Fibroblast of lung (primary cell): Measurements from ENCODE around the gene COMMD3. TPM values are rescaled to one million over a fixed set of nuclear protein-coding genes. Genes with fewer than 3 reads are reported as not detected.

Experiments
- DNase-seq, 2 donors: peaks; one replicate each; pipeline versions ENCODE4 v3.0.0 to v3.0.0-alpha.2; 2010; ENCODE audit warnings: low read depth in 2 of 2
- H2AFZ ChIP-seq: 2 replicates; pipeline ENCODE4 v1.5.1; 2012; ENCODE audit warnings: low read length, control low read depth, inconsistent platforms
- H3K27ac ChIP-seq: 2 replicates; pipeline ENCODE4 v1.5.1; 2011; ENCODE audit warnings: low read length, control low read depth; ENCODE audit not compliant: insufficient read depth
- H3K27me3 ChIP-seq: 2 replicates; pipeline ENCODE4 v1.5.1; 2011; ENCODE audit warnings: mild to moderate bottlenecking, low read length; ENCODE audit not compliant: control insufficient read depth, insufficient read depth
- H3K36me3 ChIP-seq: 2 replicates; pipeline ENCODE4 v1.5.1; 2011; ENCODE audit warnings: low read length; ENCODE audit not compliant: control insufficient read depth, insufficient read depth
- H3K4me1 ChIP-seq: 2 replicates; pipeline ENCODE4 v1.5.1; 2011; ENCODE audit warnings: low read length; ENCODE audit not compliant: control insufficient read depth, insufficient read depth; ENCODE audit errors: extremely low read depth
- H3K4me2 ChIP-seq: 2 replicates; pipeline ENCODE4 v1.5.1; 2011; ENCODE audit warnings: low read length, control low read depth; ENCODE audit not compliant: insufficient read depth; ENCODE audit errors: extremely low read depth
- H3K4me3 ChIP-seq, 4 experiments: fragments of 200-600 bp in 1 of 4; sonication (generic) in 1 of 4; replicated peaks in 1 of 4; 2 replicates each; pipeline ENCODE4 v1.5.1; 2011 to 2016; ENCODE audit warnings: low read length in 4 of 4, low read depth in 3 of 4, mild to moderate bottlenecking in 3 of 4, control low read depth in 2 of 4, inconsistent platforms in 1 of 4, mixed read lengths in 1 of 4; ENCODE audit not compliant: insufficient read depth in 1 of 4; ENCODE audit errors: control extremely low read depth in 1 of 4
- H3K79me2 ChIP-seq: 2 replicates; pipeline ENCODE4 v1.5.1; 2012; ENCODE audit warnings: mild to moderate bottlenecking, low read length, inconsistent platforms; ENCODE audit not compliant: control insufficient read depth, insufficient read depth
- H3K9ac ChIP-seq: 2 replicates; pipeline ENCODE4 v1.5.1; 2011; ENCODE audit warnings: mild to moderate bottlenecking, low read length, control low read depth; ENCODE audit not compliant: insufficient read depth
- H3K9me3 ChIP-seq: 2 replicates; pipeline ENCODE4 v1.5.1; 2012; ENCODE audit warnings: low read depth, low read length; ENCODE audit not compliant: control insufficient read depth, insufficient read depth
- H4K20me1 ChIP-seq: 2 replicates; pipeline ENCODE4 v1.5.1; 2011; ENCODE audit warnings: low read length; ENCODE audit not compliant: control insufficient read depth, insufficient read depth; ENCODE audit errors: extremely low read depth
- CTCF ChIP-seq, 2 donors: IDR thresholded peaks in 1 of 2; conservative IDR thresholded peaks in 1 of 2; 1 replicate in 1 of 2; 2 replicates in 1 of 2; pipeline ENCODE4 v1.5.1; 2011 to 2012; ENCODE audit warnings: low read length in 2 of 2, control low read depth in 1 of 2, inconsistent platforms in 1 of 2, low read depth in 1 of 2, mild to moderate bottlenecking in 1 of 2
- EZH2 ChIP-seq: IDR thresholded peaks from 2 replicates; pipeline ENCODE4 v1.5.1; 2012; ENCODE audit warnings: low read length, control low read depth, mild to moderate bottlenecking; ENCODE audit errors: missing control alignments
- polyA plus RNA-seq, 2 donors: library from polyadenylated mRNA; depleted of rRNA in 1 of 2; stranded (reverse) in 1 of 2; unstranded in 1 of 2; fragments of >200 nt; gene quantifications; 2 replicates each; pipeline ENCODE4 v1.2.1, GENCODE V29; 2011 to 2012; ENCODE audit warnings: missing spikeins in 1 of 2
- total RNA-seq: library from RNA; depleted of rRNA; stranded (reverse); fragments of >200 nt; gene quantifications from 2 replicates; pipeline ENCODE4 v1.2.1, GENCODE V29; 2014

Gene COMMD3
- total and polyA plus RNA-seq, 2 donors (not counting 1 experiment from before 2014, with no cell fraction given), result 39.0 to 42.3 TPM

GRCh38 chr10:22293747-22294404, 22.3 kb upstream of the COMMD3 start:
- TF ChIP-seq EZH2 (no peak), CTCF (conservative IDR thresholded peaks at IDR 0.05 in 1 of 2, IDR thresholded peaks at IDR 0.05 in 1 of 2; ENCODE audit: low read depth in 1 of 2, low read length in 2 of 2) (no peak)
- no peaks in the 10 kb centered on the region for H4K20me1 ChIP-seq
- no peak overlapping the region for H3K4me2 ChIP-seq
- no peak overlapping the region for H3K4me3 ChIP-seq
- H3K4me1 ChIP-seq, result no peaks in the 10 kb centered on the region
- H3K79me2 ChIP-seq, result no peaks in the 10 kb centered on the region
- H2AFZ ChIP-seq, result no peak overlapping the region
- no peak overlapping the region for H3K9ac ChIP-seq
- H3K9me3 ChIP-seq, result no peaks in the 10 kb centered on the region
- no peak for DNase-seq
- H3K27ac ChIP-seq, result no peak overlapping the region
- H3K27me3 ChIP-seq, result no peaks in the 10 kb centered on the region
- H3K36me3 ChIP-seq, result no peaks in the 10 kb centered on the region

- no peaks in the 10 kb centered on the region for H3K4me1 ChIP-seq
- H3K4me2 ChIP-seq, result no peak overlapping the region
- H3K4me3 ChIP-seq, result no peak overlapping the region
- H3K9ac ChIP-seq, result no peak overlapping the region
- H3K9me3 ChIP-seq, result no peaks in the 10 kb centered on the region
- H4K20me1 ChIP-seq, result no peaks in the 10 kb centered on the region
- no peak overlapping the region for H2AFZ ChIP-seq
- H3K27me3 ChIP-seq, result no peaks in the 10 kb centered on the region
- TF ChIP-seq CTCF (conservative IDR thresholded peaks at IDR 0.05 in 1 of 2, IDR thresholded peaks at IDR 0.05 in 1 of 2; ENCODE audit: low read depth in 1 of 2, low read length in 2 of 2) (no peak), EZH2 (no peak)
- no peaks in the 10 kb centered on the region for H3K79me2 ChIP-seq
- no peaks in the 10 kb centered on the region for H3K36me3 ChIP-seq
- DNase-seq, result no peak
- H3K27ac ChIP-seq, result no peak overlapping the region
Observed at GRCh38 chr10:22294694-22295093, 21.5 kb upstream of the COMMD3 start.

- no peaks in the 10 kb centered on the region for H3K79me2 ChIP-seq
Observed at GRCh38 chr10:22301193-22301592, 15.0 kb upstream of the COMMD3 start.

More at GRCh38 chr10:22301193-22301592, 15.0 kb upstream of the COMMD3 start:
- no peaks in the 10 kb centered on the region for H4K20me1 ChIP-seq
- no peak overlapping the region for H3K27ac ChIP-seq
- DNase-seq, result no peak
- H3K9ac ChIP-seq, result no peak overlapping the region
- no peak overlapping the region for H3K4me3 ChIP-seq
- no peak overlapping the region for H3K4me2 ChIP-seq
- H3K36me3 ChIP-seq, result no peaks in the 10 kb centered on the region
- no peak for TF ChIP-seq EZH2
- peak in 1 of 2 donors; percentile 13 for TF ChIP-seq CTCF (conservative IDR thresholded peaks at IDR 0.05 in 1 of 2, IDR thresholded peaks at IDR 0.05 in 1 of 2; ENCODE audit: low read depth in 1 of 2, low read length in 2 of 2)
- H3K4me1 ChIP-seq, result no peaks in the 10 kb centered on the region
- H3K27me3 ChIP-seq, result no peaks in the 10 kb centered on the region
- H3K9me3 ChIP-seq, result no peaks in the 10 kb centered on the region
- H2AFZ ChIP-seq, result no peak overlapping the region
